ENCODE measurements around the gene KRTAP20-4.

KRTAP20-4 gene

DNA sequence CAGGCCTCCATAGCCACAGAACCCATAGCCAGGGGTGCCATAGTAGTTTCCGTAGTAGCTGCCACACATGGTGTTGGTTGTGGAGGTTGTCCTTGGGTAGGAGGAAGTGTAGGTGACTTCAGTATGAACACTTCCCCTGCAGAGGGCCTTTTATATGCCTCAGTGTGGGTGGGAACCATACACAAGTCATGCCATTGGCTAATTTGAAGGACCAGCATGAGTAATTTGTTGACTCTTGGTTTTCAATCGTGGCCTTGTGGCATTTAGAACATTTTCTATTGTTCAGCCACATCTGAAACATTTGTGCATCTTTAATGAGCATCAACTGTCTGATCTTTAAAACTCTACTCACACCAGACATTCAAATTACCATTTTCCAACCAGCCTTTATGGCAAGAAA, 6.6 kb upstream of the KRTAP20-4 start, which contains the start of gene KRTAP6-1:
TSS of gene KRTAP6-1 (minus strand) at position 95 of the 400 bp plus-strand sequence. CDS start at position 69, 26 bp downstream.
- ChIA-PET POLR2A (no interaction called here), CTCF (no interaction called here)
- DNase-seq (ENCODE audit: extremely low spot score): no peak
- no peak for TF ChIP-seq HDGF (IDR thresholded peaks at IDR 0.05; ENCODE audit: borderline replicate concordance)
- no peak for TF ChIP-seq L3MBTL2 (conservative IDR thresholded peaks at IDR 0.05)
- TF ChIP-seq, protein P1, sequence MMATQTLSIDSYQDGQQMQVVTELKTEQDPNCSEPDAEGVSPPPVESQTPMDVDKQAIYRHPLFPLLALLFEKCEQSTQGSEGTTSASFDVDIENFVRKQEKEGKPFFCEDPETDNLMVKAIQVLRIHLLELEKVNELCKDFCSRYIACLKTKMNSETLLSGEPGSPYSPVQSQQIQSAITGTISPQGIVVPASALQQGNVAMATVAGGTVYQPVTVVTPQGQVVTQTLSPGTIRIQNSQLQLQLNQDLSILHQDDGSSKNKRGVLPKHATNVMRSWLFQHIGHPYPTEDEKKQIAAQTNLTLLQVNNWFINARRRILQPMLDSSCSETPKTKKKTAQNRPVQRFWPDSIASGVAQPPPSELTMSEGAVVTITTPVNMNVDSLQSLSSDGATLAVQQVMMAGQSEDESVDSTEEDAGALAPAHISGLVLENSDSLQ (IDR thresholded peaks at IDR 0.05): no peak
- TF ChIP-seq SUZ12 (IDR thresholded peaks at IDR 0.05): no peak
- no peak for TF ChIP-seq FOXK2 (IDR thresholded peaks at IDR 0.05)

DNA sequence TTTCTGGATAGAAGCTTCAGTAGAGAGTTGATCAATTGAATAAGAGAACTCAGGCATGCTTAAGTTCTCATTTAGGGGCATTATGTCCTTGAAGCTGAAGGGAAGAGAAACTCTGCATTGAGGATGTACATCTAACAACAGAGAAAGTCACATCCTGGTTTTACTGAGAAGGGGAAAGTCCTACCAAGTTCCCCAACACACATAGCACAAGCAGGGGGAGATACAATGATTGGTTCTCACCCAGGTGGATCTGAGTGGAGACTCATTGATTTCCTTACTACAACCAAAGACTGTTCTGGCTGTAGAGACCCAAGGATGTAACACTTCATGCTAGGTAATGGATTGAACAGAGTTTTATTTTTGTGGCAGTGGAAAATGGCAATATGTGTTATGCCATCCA, 5.2 kb upstream of the KRTAP20-4 start:
- CTCF ChIA-PET: no interaction called here
- POLR2A ChIA-PET: no interaction called here
- DNase-seq (ENCODE audit: extremely low spot score): no peak
- TF ChIP-seq ZNF384 (IDR thresholded peaks at IDR 0.05) (no peak), L3MBTL2 (conservative IDR thresholded peaks at IDR 0.05) (no peak), ARNT (IDR thresholded peaks at IDR 0.05) (no peak), NFRKB (IDR thresholded peaks at IDR 0.05) (no peak), FOXM1 (IDR thresholded peaks at IDR 0.05; ENCODE audit: borderline replicate concordance) (no peak), SUZ12 (IDR thresholded peaks at IDR 0.05) (no peak), FOXA1 (IDR thresholded peaks at IDR 0.05) (no peak), FOXK2 (IDR thresholded peaks at IDR 0.05) (no peak), TARDBP (IDR thresholded peaks at IDR 0.05) (no peak), CTBP1 (IDR thresholded peaks at IDR 0.05; ENCODE audit: borderline replicate concordance) (no peak)
- TF ChIP-seq, protein P1 (IDR thresholded peaks at IDR 0.05): no peak

DNA sequence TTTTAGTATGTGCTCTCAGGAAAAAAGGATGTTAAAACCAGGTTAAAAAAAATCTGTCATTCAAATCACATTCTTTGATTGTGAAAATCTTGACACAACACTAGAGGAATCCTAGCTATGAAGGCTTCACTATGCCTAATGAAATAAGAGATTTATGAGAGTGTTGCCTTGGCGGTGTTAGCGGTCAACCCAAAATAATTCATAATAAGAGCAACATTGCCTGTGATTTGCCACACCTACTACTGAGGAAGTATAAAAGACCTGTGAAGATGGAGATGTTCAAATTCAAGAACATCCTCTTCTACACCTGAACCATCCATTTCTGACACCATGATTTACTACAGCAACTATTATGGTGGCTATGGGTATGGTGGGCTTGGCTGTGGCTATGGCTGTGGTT, 4.3 kb upstream of the KRTAP20-4 start, which contains the start of gene KRTAP20-1:
TSS of gene KRTAP20-1 (plus strand) at position 301 of the 400 bp plus-strand sequence. CDS start at position 331, 30 bp downstream.
- ChIA-PET POLR2A (no interaction called here), CTCF (no interaction called here)
- no peak for DNase-seq (ENCODE audit: extremely low spot score)

DNA sequence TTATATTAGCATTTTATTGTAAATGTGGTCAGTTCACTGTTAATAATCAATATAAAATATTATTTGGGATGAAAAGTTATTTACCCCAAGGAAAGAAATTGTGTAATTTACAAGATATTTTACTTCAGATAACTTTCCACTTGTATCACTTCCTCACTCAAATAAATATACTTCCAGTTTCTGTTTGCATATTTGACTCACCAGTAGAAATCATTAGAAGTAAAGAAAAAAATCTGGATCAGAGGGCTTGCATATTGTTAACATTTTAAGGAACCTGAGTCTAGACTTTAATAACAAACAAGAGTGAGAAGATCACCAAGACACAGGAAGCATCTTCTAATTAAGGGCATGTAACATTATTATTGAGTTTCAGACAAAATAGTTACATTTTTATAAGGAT, 347 bp upstream of the KRTAP20-4 start:
- ChIA-PET POLR2A (no interaction called here), CTCF (no interaction called here)
- DNase-seq (ENCODE audit: extremely low spot score): no peak
- no peak for TF ChIP-seq FOXM1 (IDR thresholded peaks at IDR 0.05; ENCODE audit: borderline replicate concordance)
- TF ChIP-seq SP1 (IDR thresholded peaks at IDR 0.05): no peak
- no peak for TF ChIP-seq HDGF (IDR thresholded peaks at IDR 0.05; ENCODE audit: borderline replicate concordance)
- TF ChIP-seq SUZ12 (IDR thresholded peaks at IDR 0.05): no peak
- TF ChIP-seq, protein P1 (IDR thresholded peaks at IDR 0.05): no peak
- TF ChIP-seq NFRKB (IDR thresholded peaks at IDR 0.05): no peak
- no peak for TF ChIP-seq LEF1 (IDR thresholded peaks at IDR 0.05; ENCODE audit: borderline replicate concordance)
- TF ChIP-seq FOXK2 (IDR thresholded peaks at IDR 0.05): no peak
- no peak for TF ChIP-seq L3MBTL2 (conservative IDR thresholded peaks at IDR 0.05)
- TF ChIP-seq ELF4 (IDR thresholded peaks at IDR 0.05): no peak
- no peak for TF ChIP-seq TARDBP (IDR thresholded peaks at IDR 0.05)
- no peak for TF ChIP-seq BHLHE40 (IDR thresholded peaks at IDR 0.05; ENCODE audit: borderline replicate concordance)
- TF ChIP-seq ARNT (IDR thresholded peaks at IDR 0.05): no peak
- no peak for TF ChIP-seq FOXA1 (IDR thresholded peaks at IDR 0.05)
- TF ChIP-seq CTBP1 (IDR thresholded peaks at IDR 0.05; ENCODE audit: borderline replicate concordance): no peak
- no peak for TF ChIP-seq ZNF384 (IDR thresholded peaks at IDR 0.05)

More for the DNA sequence above, 4.3 kb upstream of the KRTAP20-4 start, which contains the start of gene KRTAP20-1:
- TF ChIP-seq ZNF384 (IDR thresholded peaks at IDR 0.05): no peak
- TF ChIP-seq ARNT (IDR thresholded peaks at IDR 0.05): no peak
- TF ChIP-seq L3MBTL2 (conservative IDR thresholded peaks at IDR 0.05): no peak
- no peak for TF ChIP-seq SUZ12 (IDR thresholded peaks at IDR 0.05)
- TF ChIP-seq FOXK2 (IDR thresholded peaks at IDR 0.05): no peak
- TF ChIP-seq LEF1 (IDR thresholded peaks at IDR 0.05; ENCODE audit: borderline replicate concordance): no peak
- no peak for TF ChIP-seq FOXM1 (IDR thresholded peaks at IDR 0.05; ENCODE audit: borderline replicate concordance)
- TF ChIP-seq TARDBP (IDR thresholded peaks at IDR 0.05): no peak
- TF ChIP-seq, protein P1 (IDR thresholded peaks at IDR 0.05): no peak
- no peak for TF ChIP-seq NFRKB (IDR thresholded peaks at IDR 0.05)

DNA sequence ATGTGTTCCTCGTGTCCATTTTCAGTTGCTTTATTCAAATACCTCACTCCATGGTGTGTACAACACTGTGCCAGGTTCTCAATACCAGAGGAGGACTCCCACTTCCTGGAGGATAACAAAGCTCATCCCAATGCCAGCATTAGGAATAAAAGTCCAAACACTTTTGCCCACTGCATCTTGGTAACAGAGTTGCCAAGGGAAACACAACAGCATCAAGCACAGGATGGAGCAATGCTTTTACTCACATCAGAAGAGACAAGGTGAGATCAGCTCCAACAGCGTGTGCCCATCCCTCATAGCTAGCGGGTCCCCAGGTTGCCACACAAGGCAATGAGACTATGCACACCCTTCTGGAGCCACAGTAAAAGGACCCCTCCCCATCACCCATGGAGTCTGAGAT, 2.9 kb downstream of the KRTAP20-4 start:
- no peak for DNase-seq (ENCODE audit: extremely low spot score)
- CTCF ChIA-PET: no interaction called here
- TF ChIP-seq FOXK2 (IDR thresholded peaks at IDR 0.05): no peak
- no peak for TF ChIP-seq LEF1 (IDR thresholded peaks at IDR 0.05; ENCODE audit: borderline replicate concordance)
- TF ChIP-seq L3MBTL2 (conservative IDR thresholded peaks at IDR 0.05): no peak
- TF ChIP-seq SUZ12 (IDR thresholded peaks at IDR 0.05): no peak
- TF ChIP-seq ARNT (IDR thresholded peaks at IDR 0.05): no peak
- no peak for TF ChIP-seq FOXA1 (IDR thresholded peaks at IDR 0.05)
- no peak for TF ChIP-seq TARDBP (IDR thresholded peaks at IDR 0.05)
- TF ChIP-seq SP1 (IDR thresholded peaks at IDR 0.05): no peak
- TF ChIP-seq ZNF384 (IDR thresholded peaks at IDR 0.05): no peak
- TF ChIP-seq, protein P1 (IDR thresholded peaks at IDR 0.05): no peak
- TF ChIP-seq ELF4 (IDR thresholded peaks at IDR 0.05): no peak
- no peak for TF ChIP-seq FOXM1 (IDR thresholded peaks at IDR 0.05; ENCODE audit: borderline replicate concordance)
- no peak for TF ChIP-seq BHLHE40 (IDR thresholded peaks at IDR 0.05; ENCODE audit: borderline replicate concordance)
- TF ChIP-seq NFRKB (IDR thresholded peaks at IDR 0.05): no peak
- TF ChIP-seq CTBP1 (IDR thresholded peaks at IDR 0.05; ENCODE audit: borderline replicate concordance): no peak
- TF ChIP-seq HDGF (IDR thresholded peaks at IDR 0.05; ENCODE audit: borderline replicate concordance): no peak
- POLR2A ChIA-PET: no interaction called here
